ENCODE data around the gene BRD4.
A peak's percentile ranks its signal among the peaks of the same experiment; 100 is the strongest.

BRD4 gene

GRCh38 chr19:15236886-15237285 lies 95.5 kb downstream of the BRD4 start:
- no peak overlapping the region for H3K27ac ChIP-seq (ENCODE audit: insufficient read depth in 1 of 2, low read depth in 1 of 2, low read length in 2 of 2, poor library complexity in 1 of 2, severe bottlenecking in 2 of 2)
- peaks cover 0 to 20% (median 3%) of the 10 kb centered on the region in 5 experiments for H3K27me3 ChIP-seq (replicated peaks in 2 of 5; ENCODE audit: control insufficient read depth in 4 of 5, insufficient read depth in 5 of 5, low read length in 4 of 5)
- CTCF ChIA-PET, result no interaction called here
- H3K36me3 ChIP-seq (ENCODE audit: control insufficient read depth in 4 of 4, insufficient read depth in 4 of 4, low read length in 3 of 4), result peaks cover 13 to 60% (median 42%) of the 10 kb centered on the region in 4 experiments
- DNase-seq, result no peak
- H3K4me3 ChIP-seq (ENCODE audit: control insufficient read depth in 1 of 7, extremely low read depth in 1 of 7, insufficient read depth in 4 of 7, low read depth in 2 of 7, low read length in 6 of 7), result no peak overlapping the region
- H3K4me1 ChIP-seq (ENCODE audit: control extremely low read depth in 1 of 4, control insufficient read depth in 4 of 4, insufficient read depth in 4 of 4, low read length in 3 of 4), result peaks cover 0 to 14% (median 8%) of the 10 kb centered on the region in 4 experiments
- H3K9me3 ChIP-seq (ENCODE audit: control extremely low read depth in 1 of 5, control insufficient read depth in 4 of 5, insufficient read depth in 2 of 5, low read depth in 1 of 5, low read length in 4 of 5), result no peaks in the 10 kb centered on the region
- WGBS (ENCODE audit: insufficient coverage), result 100% methylated on average over 1 of the region's 9 CpGs
- POLR2A ChIA-PET, result no interaction called here

- Histone ChIP-seq H3K4me1 (ENCODE audit: control extremely low read depth in 1 of 4, control insufficient read depth in 4 of 4, insufficient read depth in 4 of 4, low read length in 3 of 4) (peaks cover 0 to 20% (median 10%) of the 10 kb centered on the region in 4 experiments), H3K36me3 (ENCODE audit: control insufficient read depth in 4 of 4, insufficient read depth in 4 of 4, low read length in 3 of 4) (peaks cover 9 to 51% (median 37%) of the 10 kb centered on the region in 4 experiments), H3K27me3 (replicated peaks in 2 of 5; ENCODE audit: control insufficient read depth in 4 of 5, insufficient read depth in 5 of 5, low read length in 4 of 5) (peaks cover 0 to 31% (median 12%) of the 10 kb centered on the region in 5 experiments), H3K4me3 (ENCODE audit: control insufficient read depth in 1 of 7, extremely low read depth in 1 of 7, insufficient read depth in 4 of 7, low read depth in 2 of 7, low read length in 6 of 7) (no peak overlapping the region), H3K9me3 (ENCODE audit: control extremely low read depth in 1 of 5, control insufficient read depth in 4 of 5, insufficient read depth in 2 of 5, low read depth in 1 of 5, low read length in 4 of 5) (no peaks in the 10 kb centered on the region), H3K27ac (ENCODE audit: insufficient read depth in 1 of 2, low read depth in 1 of 2, low read length in 2 of 2, poor library complexity in 1 of 2, severe bottlenecking in 2 of 2) (no peak overlapping the region)
- no peak for DNase-seq
- 100% methylated on average over 2 of the region's 2 CpGs for WGBS (ENCODE audit: insufficient coverage)
- CTCF ChIA-PET, result interaction anchor here (0.7 kb wide), 1 partner anchor 231 kb away, joined by 3 read pairs; no protein-coding TSS in a partner anchor
- POLR2A ChIA-PET, result no interaction called here
Observed at GRCh38 chr19:15235781-15236180, 96.6 kb downstream of the BRD4 start.

DNA sequence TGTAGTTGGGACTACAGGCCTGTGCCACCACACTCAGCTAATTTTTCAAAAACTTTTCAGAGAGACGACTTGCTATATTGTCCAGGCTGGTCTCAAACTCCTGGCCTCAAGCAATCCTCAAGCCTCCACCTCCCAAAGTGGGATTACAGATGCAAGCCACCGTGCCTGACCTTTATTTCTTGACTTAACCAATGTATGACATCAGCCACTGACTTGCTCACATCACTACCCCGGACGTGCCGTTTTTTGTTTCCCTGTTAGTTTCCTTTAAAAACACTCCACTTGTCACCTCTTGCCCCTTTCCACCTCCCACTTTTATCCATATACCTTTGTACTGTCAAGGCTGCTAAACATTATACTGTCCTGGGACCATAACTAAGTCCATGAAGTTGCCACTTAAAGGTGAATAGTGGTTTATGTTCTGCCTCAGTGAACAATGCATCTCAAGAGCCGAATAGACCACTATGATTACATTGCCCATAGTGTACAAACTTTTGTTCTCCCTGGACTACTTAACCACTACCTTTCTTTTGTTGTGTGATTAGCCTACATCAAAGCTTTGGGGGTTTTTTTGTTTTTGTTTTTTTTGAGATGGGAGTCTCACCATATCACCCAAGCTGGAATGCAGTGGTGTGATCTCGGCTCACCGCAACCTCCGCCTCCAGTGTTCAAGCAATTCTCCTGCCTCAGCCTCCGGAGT lies 97.8 kb downstream of the BRD4 start:
- ChIA-PET CTCF (no interaction called here), POLR2A (no interaction called here)
- Histone ChIP-seq H3K4me1 (ENCODE audit: control extremely low read depth in 1 of 4, control insufficient read depth in 4 of 4, insufficient read depth in 4 of 4, low read length in 3 of 4) (peaks cover 0 to 20% (median 10%) of the 10 kb centered on the region in 4 experiments), H3K4me3 (ENCODE audit: control insufficient read depth in 1 of 7, extremely low read depth in 1 of 7, insufficient read depth in 4 of 7, low read depth in 2 of 7, low read length in 6 of 7) (no peak overlapping the region), H3K27me3 (replicated peaks in 2 of 5; ENCODE audit: control insufficient read depth in 4 of 5, insufficient read depth in 5 of 5, low read length in 4 of 5) (peaks cover 0 to 33% (median 12%) of the 10 kb centered on the region in 5 experiments), H3K27ac (ENCODE audit: insufficient read depth in 1 of 2, low read depth in 1 of 2, low read length in 2 of 2, poor library complexity in 1 of 2, severe bottlenecking in 2 of 2) (no peak overlapping the region), H3K36me3 (ENCODE audit: control insufficient read depth in 4 of 4, insufficient read depth in 4 of 4, low read length in 3 of 4) (peaks cover 5 to 39% (median 29%) of the 10 kb centered on the region in 4 experiments), H3K9me3 (ENCODE audit: control extremely low read depth in 1 of 5, control insufficient read depth in 4 of 5, insufficient read depth in 2 of 5, low read depth in 1 of 5, low read length in 4 of 5) (no peaks in the 10 kb centered on the region)
- no peak for DNase-seq
- WGBS (ENCODE audit: insufficient coverage), result 83% methylated on average over 10 of the region's 10 CpGs

GRCh38 chr19:15231271-15231670 lies 101.1 kb downstream of the BRD4 start:
- ChIA-PET POLR2A (no interaction called here), CTCF (interaction anchor here (0.7 to 1.5 kb wide), 7 partner anchors 9 to 54 kb away, joined by 3 to 4 read pairs (median 3); no protein-coding TSS in a partner anchor)
- 96% methylated on average over 8 of the region's 10 CpGs for WGBS (ENCODE audit: insufficient coverage)
- H3K27ac ChIP-seq (ENCODE audit: insufficient read depth in 1 of 2, low read depth in 1 of 2, low read length in 2 of 2, poor library complexity in 1 of 2, severe bottlenecking in 2 of 2), result no peak overlapping the region
- no peaks in the 10 kb centered on the region for H3K9me3 ChIP-seq (ENCODE audit: control extremely low read depth in 1 of 5, control insufficient read depth in 4 of 5, insufficient read depth in 2 of 5, low read depth in 1 of 5, low read length in 4 of 5)
- no peak overlapping the region for H3K4me3 ChIP-seq (ENCODE audit: control insufficient read depth in 1 of 7, extremely low read depth in 1 of 7, insufficient read depth in 4 of 7, low read depth in 2 of 7, low read length in 6 of 7)
- H3K36me3 ChIP-seq (ENCODE audit: control insufficient read depth in 4 of 4, insufficient read depth in 4 of 4, low read length in 3 of 4), result peaks cover 0 to 9% (median 7%) of the 10 kb centered on the region in 4 experiments
- H3K4me1 ChIP-seq (ENCODE audit: control extremely low read depth in 1 of 4, control insufficient read depth in 4 of 4, insufficient read depth in 4 of 4, low read length in 3 of 4), result peaks cover 0 to 20% (median 10%) of the 10 kb centered on the region in 4 experiments
- no peak for DNase-seq
- H3K27me3 ChIP-seq (replicated peaks in 2 of 5; ENCODE audit: control insufficient read depth in 4 of 5, insufficient read depth in 5 of 5, low read length in 4 of 5), result peaks cover 0 to 33% (median 12%) of the 10 kb centered on the region in 5 experiments

DNA sequence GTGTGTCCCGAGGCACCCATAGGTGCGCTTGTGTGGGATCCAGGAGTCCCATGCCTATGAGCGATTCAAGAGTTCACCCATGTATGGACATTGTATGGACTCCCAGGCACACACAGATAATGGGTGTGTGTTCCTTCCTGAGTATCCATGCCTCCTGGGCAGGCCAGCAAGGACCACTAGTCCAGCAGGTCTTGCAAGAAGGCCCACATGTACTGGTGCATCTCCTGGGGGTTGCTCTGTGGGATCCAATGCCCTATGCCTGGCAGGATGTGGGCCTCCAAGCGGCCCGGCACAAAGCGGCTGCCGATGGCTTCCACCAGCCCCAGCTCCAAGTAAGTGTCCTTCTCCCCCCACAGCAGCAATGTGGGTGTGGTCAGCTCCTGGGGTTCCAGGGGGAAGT lies 105.1 kb downstream of the BRD4 start:
- no peaks in the 10 kb centered on the region for H3K36me3 ChIP-seq (ENCODE audit: control insufficient read depth in 4 of 4, insufficient read depth in 4 of 4, low read length in 3 of 4)
- no peaks in the 10 kb centered on the region for H3K9me3 ChIP-seq (ENCODE audit: control extremely low read depth in 1 of 5, control insufficient read depth in 4 of 5, insufficient read depth in 2 of 5, low read depth in 1 of 5, low read length in 4 of 5)
- ChIA-PET CTCF (no interaction called here), POLR2A (no interaction called here)
- no peak overlapping the region for H3K4me3 ChIP-seq (ENCODE audit: control insufficient read depth in 1 of 7, extremely low read depth in 1 of 7, insufficient read depth in 4 of 7, low read depth in 2 of 7, low read length in 6 of 7)
- peaks cover 0 to 23% (median 18%) of the 10 kb centered on the region in 4 experiments for H3K4me1 ChIP-seq (ENCODE audit: control extremely low read depth in 1 of 4, control insufficient read depth in 4 of 4, insufficient read depth in 4 of 4, low read length in 3 of 4)
- no peak for DNase-seq
- H3K27ac ChIP-seq (ENCODE audit: insufficient read depth in 1 of 2, low read depth in 1 of 2, low read length in 2 of 2, poor library complexity in 1 of 2, severe bottlenecking in 2 of 2), result no peak overlapping the region
- H3K27me3 ChIP-seq (replicated peaks in 2 of 5; ENCODE audit: control insufficient read depth in 4 of 5, insufficient read depth in 5 of 5, low read length in 4 of 5), result peaks cover 0 to 25% (median 10%) of the 10 kb centered on the region in 5 experiments
- 97% methylated on average over 3 of the region's 7 CpGs for WGBS (ENCODE audit: insufficient coverage)

DNA sequence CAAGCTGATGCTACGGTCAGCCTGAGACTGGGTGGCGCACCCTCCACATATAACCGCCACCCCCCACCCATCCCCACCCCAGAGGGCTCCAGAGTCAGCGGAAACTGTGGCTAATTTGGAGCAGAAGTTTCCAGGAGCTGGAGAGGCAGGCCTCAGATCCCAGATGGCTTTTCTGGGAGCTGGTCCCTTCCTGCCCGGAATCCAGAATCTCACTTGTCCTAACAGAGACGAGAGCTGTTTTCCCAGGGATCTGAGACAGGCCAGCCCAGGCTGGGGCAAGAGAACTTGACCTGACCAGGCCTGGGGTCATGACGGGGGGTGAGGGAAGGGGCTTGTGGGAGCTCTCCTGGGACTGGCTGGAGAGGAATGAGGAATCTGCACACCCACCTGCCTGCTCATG lies 106.6 kb downstream of the BRD4 start:
- CTCF ChIA-PET, result interaction anchor here (0.9 kb wide), 1 partner anchor 31 kb away, joined by 4 read pairs; no protein-coding TSS in a partner anchor
- peaks cover 0 to 10% (median 6%) of the 10 kb centered on the region in 5 experiments for H3K27me3 ChIP-seq (replicated peaks in 2 of 5; ENCODE audit: control insufficient read depth in 4 of 5, insufficient read depth in 5 of 5, low read length in 4 of 5)
- H3K36me3 ChIP-seq (ENCODE audit: control insufficient read depth in 4 of 4, insufficient read depth in 4 of 4, low read length in 3 of 4), result no peaks in the 10 kb centered on the region
- WGBS (ENCODE audit: insufficient coverage), result 100% methylated on average over 3 of the region's 7 CpGs
- POLR2A ChIA-PET, result interaction anchor here (0.6 kb wide), 1 partner anchor 96 kb away, joined by 4 read pairs; no protein-coding TSS in a partner anchor
- no peak for DNase-seq
- no peak overlapping the region for H3K27ac ChIP-seq (ENCODE audit: insufficient read depth in 1 of 2, low read depth in 1 of 2, low read length in 2 of 2, poor library complexity in 1 of 2, severe bottlenecking in 2 of 2)
- peaks cover 0 to 12% (median 12%) of the 10 kb centered on the region in 4 experiments for H3K4me1 ChIP-seq (ENCODE audit: control extremely low read depth in 1 of 4, control insufficient read depth in 4 of 4, insufficient read depth in 4 of 4, low read length in 3 of 4)
- no peak overlapping the region for H3K4me3 ChIP-seq (ENCODE audit: control insufficient read depth in 1 of 7, extremely low read depth in 1 of 7, insufficient read depth in 4 of 7, low read depth in 2 of 7, low read length in 6 of 7)
- no peaks in the 10 kb centered on the region for H3K9me3 ChIP-seq (ENCODE audit: control extremely low read depth in 1 of 5, control insufficient read depth in 4 of 5, insufficient read depth in 2 of 5, low read depth in 1 of 5, low read length in 4 of 5)

DNA sequence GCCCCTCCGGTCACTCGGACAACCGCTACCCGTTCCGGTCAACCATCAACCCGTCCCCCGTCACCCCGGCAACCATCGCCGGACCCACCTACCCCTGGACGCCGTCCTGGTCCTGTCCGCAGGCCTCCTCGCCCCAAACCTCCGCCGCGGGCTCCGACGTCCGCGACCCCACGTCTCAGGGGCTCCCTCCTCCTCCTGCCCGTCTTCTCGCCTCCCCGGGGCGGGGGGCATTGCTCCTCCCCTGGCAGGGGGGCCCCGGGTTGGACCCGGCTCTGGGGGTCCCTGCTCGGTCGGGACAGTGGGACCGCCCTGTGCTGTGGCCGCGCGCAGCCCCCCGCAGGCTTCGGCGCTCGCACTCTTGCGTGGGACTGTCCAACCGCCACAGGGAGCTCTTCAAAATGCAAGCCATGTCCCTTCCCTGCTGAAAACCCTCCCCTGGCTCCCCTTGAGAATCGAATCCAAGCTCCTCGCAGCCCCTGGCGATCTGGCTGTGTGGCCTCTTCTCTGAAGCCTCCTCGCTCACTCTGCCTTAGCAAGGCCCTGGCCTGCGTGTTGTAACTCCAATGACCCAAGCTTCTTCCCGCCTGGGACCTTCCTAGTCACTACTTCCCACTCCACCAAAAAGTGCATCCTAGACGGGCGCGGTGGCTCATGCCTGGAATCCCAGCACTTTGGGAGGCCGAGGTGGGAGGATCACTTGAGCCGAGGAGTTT lies 108.5 kb downstream of the BRD4 start:
- H3K36me3 ChIP-seq (ENCODE audit: control insufficient read depth in 4 of 4, insufficient read depth in 4 of 4, low read length in 3 of 4), result no peaks in the 10 kb centered on the region
- DNase-seq, result peak in 1 of 3 donors; percentile 23
- ChIA-PET CTCF (no interaction called here), POLR2A (no interaction called here)
- peaks cover 0 to 12% (median 12%) of the 10 kb centered on the region in 4 experiments for H3K4me1 ChIP-seq (ENCODE audit: control extremely low read depth in 1 of 4, control insufficient read depth in 4 of 4, insufficient read depth in 4 of 4, low read length in 3 of 4)
- peaks cover 0 to 9% (median 4%) of the 10 kb centered on the region in 5 experiments for H3K27me3 ChIP-seq (replicated peaks in 2 of 5; ENCODE audit: control insufficient read depth in 4 of 5, insufficient read depth in 5 of 5, low read length in 4 of 5)
- H3K27ac ChIP-seq (ENCODE audit: insufficient read depth in 1 of 2, low read depth in 1 of 2, low read length in 2 of 2, poor library complexity in 1 of 2, severe bottlenecking in 2 of 2), result no peak overlapping the region
- no peaks in the 10 kb centered on the region for H3K9me3 ChIP-seq (ENCODE audit: control extremely low read depth in 1 of 5, control insufficient read depth in 4 of 5, insufficient read depth in 2 of 5, low read depth in 1 of 5, low read length in 4 of 5)
- H3K4me3 ChIP-seq (ENCODE audit: control insufficient read depth in 1 of 7, extremely low read depth in 1 of 7, insufficient read depth in 4 of 7, low read depth in 2 of 7, low read length in 6 of 7), result peak overlapping the region; percentile 32 to 82 (median 61)
- WGBS (ENCODE audit: insufficient coverage), result 12% methylated on average over 41 of the region's 51 CpGs
